ENCODE data around the gene LRRC70.

DNA sequence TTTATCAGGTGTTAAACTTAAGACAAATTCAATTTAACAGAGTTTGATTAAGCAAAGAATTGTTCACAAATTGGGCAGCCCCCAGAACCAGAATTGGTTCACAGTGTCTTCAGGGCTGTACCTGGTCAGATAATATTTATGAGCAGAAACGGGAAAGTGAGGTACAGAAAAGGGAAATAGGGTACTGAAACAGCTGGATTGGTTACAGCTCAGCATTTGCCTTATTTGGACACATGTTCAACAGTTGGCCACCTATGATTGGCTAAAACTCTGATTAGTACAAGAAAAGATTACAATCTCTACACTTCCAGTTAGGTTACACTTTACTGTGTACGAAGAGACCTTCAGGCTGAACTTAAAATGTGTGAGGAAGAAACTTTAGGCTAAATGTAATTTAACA lies 18.7 kb downstream of the LRRC70 start:
- TF ChIP-seq, protein P1, sequence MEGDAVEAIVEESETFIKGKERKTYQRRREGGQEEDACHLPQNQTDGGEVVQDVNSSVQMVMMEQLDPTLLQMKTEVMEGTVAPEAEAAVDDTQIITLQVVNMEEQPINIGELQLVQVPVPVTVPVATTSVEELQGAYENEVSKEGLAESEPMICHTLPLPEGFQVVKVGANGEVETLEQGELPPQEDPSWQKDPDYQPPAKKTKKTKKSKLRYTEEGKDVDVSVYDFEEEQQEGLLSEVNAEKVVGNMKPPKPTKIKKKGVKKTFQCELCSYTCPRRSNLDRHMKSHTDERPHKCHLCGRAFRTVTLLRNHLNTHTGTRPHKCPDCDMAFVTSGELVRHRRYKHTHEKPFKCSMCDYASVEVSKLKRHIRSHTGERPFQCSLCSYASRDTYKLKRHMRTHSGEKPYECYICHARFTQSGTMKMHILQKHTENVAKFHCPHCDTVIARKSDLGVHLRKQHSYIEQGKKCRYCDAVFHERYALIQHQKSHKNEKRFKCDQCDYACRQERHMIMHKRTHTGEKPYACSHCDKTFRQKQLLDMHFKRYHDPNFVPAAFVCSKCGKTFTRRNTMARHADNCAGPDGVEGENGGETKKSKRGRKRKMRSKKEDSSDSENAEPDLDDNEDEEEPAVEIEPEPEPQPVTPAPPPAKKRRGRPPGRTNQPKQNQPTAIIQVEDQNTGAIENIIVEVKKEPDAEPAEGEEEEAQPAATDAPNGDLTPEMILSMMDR (IDR thresholded peaks at IDR 0.05) = no peak
- TF ChIP-seq POLR2A (IDR thresholded peaks at IDR 0.05; ENCODE audit: low read depth) (no peak), EP300 (IDR thresholded peaks at IDR 0.05) (no peak), POLR2AphosphoS5 (IDR thresholded peaks at IDR 0.05) (no peak)
